GM11168 (cell line): Measurements from ENCODE around the gene ELFN1.

Experiments used
- in situ Hi-C: fragments of 300-500 bp; cut with MboI; formaldehyde crosslinking; loops from one replicate; pipeline ENCODE4 v1.12.0; 2022; ENCODE audit warnings: low sequenced_read_pairs; ENCODE audit not compliant: unreplicated experiment

ELFN1 gene

GRCh38 chr7:1737523-1737922 is 67.4 kb downstream of the ELFN1 start:
- in situ Hi-C loops = no loop called here

DNA sequence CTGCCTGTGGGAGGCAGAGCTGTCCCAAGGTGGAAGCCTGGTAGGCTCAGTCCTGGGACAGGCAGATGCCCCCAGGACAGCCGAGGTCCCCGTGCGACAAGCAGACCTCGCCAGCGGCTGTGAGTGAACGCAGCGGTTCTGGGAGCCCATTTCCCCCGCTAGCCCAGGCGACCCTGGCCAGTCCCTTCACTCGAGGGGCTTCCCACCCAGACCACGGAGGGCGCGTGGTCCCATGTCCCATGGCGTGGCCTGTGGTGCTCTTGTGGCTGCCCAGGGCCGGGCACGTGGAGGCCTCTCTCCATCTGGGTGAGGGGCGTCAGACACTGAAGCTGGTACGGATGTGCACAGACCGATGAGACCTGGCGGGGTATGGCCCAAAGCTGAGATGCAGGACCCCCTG is 67.9 kb downstream of the ELFN1 start:
- in situ Hi-C loops = no loop called here

DNA sequence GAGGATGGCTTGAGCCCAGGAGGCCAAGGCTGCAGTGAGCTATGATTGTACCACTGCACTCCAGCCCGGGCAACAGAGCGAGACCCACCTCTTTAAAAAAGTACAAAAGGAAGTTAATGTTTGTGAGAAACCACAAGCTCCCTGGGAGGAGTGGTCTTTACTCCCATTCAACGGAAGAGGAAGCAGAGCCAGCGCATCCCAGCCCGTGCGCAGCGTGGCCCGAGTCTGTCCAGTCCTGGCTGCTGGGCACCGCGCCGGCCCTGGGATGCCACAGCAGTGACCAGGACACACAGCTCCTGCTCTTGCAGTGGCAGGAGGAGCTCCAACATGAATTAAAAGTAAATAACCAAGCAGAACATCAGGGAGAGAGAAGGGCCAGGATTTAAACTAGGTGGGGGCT is 68.4 kb downstream of the ELFN1 start:
- in situ Hi-C loops = no loop called here

DNA sequence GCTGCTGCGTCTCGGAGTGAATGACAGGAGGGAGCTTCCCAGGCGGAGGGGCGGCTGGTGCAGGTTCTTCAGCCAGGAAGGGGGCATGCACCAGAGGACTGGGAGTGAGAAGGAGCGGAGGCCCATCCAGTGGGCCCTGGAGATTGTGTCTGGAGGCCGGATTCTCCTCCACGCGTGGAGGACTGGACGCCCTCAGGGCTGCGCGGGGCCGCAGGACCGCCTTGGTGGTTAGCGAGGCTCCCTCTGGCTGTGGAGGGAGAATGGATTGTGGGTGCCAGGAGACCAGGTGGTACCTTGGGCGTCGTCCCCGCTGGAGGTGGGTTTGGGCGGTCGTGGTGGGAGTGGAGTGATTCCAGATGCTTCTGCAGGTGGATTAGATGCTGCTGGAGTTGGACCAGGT is 68.9 kb downstream of the ELFN1 start:
- in situ Hi-C loops = no loop called here

DNA sequence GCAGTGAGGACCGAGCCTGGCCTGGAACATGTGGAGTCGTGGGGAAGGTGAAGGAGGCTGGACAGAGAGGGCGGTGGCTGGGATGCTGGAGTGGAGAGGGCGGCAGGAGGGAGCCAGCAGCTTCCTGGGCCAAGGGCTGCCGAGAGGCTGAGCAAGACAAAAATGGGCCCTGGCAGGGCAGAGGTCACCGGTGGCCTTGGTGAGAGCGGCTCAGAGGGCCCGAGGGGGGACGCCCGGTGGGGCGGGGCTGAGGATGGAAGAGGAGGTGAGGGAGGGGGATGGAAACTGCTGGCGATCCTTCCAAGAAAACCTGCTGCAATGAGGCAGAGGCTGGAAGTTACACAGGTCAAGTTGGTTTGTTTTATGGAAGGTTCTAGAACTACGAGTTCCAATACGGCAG is 69.5 kb downstream of the ELFN1 start:
- in situ Hi-C loops = no loop called here

GRCh38 chr7:1740214-1740613 is 70.1 kb downstream of the ELFN1 start:
- in situ Hi-C loops = no loop called here

GRCh38 chr7:1741246-1741645 is 71.2 kb downstream of the ELFN1 start:
- in situ Hi-C loops = no loop called here

DNA sequence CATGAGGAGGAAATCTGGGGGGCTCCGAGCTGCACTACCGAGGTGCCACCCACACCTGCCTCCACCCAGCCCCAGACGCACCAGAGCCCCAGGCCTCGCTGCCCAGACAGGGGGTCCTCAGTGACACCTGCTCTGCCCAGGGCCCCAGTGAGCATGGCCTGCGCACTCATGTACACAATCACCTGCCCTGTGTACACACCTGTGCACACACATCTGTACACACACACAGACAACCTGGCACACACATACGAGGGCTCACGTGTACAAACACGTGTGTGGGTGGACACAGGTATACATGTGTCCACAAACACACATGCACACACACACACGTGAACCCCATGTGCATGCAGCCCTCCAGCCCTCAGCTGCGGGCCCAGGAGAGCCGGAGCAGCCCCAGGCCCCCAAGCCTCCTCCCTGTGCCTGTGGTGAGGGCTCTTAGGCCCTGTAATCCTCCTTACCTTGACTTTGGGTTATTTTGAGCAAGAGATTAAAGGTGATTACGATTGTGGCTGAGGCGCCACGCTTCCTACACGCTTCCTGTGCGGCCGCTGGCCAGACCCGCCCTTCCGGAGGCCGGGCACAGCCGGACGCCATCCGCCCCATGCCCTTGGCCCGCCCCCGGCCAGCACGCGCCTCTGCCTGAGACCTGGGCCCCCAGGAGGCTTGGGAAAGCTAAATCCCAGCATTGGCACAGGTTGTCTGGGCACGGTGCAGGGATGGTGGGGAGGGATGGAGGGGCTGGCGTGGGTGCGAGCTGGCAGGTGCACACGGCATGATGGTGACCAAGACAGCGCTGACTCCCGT is 71.9 kb downstream of the ELFN1 start:
- in situ Hi-C loops = no loop called here

DNA sequence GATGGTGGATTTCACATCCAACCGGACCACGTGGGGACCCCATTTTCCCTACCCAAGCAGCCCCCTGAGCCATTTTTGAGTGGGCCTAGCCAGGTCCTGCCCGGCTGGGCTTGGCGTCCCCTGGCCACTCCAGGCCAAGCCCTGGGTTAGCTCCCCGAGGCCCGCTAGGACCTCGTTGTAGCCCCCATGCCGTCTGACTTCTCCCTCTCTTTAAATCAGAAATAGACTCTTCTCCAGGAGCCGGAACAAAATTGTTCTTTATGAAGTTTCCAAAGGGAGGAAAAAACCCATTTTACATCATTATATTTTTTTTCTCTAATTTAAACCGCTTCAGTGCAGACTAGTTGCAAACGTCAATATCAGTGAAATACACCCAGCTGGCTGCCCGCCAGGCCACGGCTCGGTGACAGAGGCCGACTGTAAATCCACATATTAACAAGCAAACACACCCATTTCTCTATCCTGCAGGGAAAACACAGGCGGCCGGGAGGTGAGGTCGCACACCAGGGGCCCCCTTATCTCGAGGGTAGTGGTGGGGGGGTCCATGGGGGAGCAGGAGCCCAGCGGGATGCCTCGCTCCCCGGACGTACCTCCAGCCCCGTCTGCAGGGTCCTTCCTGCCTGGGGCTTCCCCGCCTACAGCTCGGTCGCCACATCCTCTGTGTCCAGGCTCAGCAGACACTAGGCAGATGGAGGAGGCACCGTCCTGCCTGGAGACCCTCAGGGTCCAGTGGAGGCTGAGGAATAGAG is 72.7 kb downstream of the ELFN1 start:
- in situ Hi-C loops = no loop called here

DNA sequence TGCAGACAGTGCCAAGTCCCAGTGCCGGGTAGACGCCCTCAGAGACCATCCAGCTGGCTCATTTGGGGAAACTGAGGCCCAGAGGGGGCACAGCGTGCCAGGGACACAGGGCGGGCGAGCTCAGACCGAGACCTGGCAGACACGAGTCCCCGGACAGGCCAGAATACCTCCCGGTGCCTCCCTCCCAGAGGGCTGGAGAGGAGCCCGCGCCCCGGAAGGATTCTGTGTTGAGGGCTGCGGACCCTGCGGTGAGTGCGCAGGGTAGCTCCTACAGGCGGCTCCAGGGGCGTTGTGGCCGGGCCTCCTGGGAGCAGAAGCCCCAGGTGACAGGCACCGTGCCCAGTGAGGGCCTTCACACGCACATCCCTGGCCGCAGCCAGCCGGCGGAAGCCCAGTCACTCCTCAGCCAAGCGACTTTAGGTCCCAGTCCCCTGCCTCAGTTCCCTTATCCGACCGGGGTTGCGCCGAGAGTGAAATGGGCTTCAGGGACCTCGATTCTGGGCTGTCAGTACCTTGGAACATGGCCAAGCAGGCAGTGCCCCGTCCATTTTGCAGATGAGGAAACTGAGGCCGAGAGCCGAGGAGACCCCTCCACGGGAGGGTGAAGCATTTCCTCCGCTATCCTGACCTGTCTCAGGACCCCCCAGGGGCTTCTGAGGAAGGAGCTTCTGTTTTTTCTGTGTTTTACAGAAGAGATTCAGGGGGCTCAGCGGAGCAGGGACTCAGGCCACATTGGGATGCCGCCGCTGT is 73.6 kb downstream of the ELFN1 start:
- in situ Hi-C loops = no loop called here

DNA sequence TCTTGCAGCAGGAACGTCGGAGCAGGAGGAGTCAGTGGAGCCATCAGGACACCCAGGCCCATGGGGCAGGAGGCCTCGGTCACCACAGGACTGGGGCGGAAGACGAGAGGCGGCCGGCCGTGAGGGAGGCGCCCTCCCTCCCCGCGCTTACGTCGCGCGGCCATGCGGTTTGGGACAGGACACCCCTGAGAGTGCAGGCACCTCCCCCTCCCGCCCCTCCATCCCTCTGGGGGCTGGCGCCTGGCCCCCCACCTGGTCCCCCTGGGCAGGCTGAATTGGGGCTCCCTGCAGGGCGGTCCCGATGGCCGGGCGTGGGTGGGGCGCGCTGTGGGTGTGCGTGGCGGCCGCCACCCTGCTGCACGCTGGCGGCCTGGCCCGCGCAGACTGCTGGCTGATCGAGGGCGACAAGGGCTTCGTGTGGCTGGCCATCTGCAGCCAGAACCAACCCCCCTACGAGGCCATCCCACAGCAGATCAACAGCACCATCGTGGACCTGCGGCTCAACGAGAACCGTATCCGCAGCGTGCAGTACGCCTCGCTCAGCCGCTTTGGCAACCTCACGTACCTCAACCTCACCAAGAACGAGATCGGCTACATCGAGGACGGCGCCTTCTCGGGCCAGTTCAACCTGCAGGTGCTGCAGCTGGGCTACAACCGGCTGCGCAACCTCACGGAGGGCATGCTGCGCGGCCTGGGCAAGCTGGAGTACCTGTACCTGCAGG is 74.4 kb downstream of the ELFN1 start:
- in situ Hi-C loops = no loop called here

DNA sequence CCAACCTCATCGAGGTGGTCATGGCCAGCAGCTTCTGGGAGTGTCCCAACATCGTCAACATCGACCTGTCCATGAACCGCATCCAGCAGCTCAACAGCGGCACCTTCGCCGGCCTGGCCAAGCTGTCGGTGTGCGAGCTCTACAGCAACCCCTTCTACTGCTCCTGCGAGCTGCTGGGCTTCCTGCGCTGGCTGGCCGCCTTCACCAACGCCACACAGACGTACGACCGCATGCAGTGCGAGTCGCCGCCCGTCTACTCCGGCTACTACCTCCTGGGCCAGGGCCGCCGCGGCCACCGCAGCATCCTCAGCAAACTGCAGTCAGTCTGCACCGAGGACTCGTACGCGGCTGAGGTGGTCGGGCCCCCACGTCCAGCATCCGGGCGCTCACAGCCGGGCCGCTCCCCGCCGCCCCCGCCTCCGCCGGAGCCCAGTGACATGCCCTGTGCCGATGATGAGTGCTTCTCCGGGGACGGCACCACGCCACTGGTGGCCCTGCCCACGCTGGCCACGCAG is 75.0 kb downstream of the ELFN1 start:
- in situ Hi-C loops = no loop called here

DNA sequence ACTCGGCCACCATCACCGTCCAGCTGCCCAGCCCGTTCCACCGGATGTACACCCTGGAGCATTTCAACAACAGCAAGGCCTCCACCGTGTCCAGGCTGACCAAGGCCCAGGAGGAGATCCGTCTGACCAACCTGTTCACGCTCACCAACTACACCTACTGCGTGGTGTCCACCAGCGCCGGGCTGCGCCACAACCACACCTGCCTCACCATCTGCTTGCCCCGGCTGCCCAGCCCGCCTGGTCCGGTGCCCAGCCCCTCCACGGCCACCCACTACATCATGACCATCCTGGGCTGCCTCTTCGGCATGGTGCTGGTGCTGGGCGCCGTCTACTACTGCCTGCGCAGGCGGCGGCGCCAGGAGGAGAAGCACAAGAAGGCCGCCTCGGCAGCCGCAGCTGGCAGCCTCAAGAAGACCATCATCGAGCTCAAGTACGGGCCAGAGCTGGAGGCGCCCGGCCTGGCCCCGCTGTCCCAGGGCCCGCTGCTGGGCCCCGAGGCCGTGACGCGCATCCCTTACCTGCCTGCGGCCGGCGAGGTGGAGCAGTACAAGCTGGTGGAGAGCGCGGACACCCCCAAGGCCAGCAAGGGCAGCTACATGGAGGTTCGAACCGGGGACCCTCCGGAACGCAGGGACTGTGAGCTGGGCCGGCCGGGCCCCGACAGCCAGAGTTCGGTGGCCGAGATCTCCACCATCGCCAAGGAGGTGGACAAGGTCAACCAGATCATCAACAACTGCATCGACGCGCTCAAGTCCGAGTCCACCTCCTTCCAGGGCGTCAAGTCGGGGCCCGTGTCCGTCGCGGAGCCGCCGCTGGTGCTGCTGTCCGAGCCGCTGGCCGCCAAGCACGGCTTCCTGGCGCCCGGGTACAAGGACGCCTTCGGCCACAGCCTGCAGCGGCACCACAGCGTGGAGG is 75.8 kb downstream of the ELFN1 start:
- in situ Hi-C loops = no loop called here

DNA sequence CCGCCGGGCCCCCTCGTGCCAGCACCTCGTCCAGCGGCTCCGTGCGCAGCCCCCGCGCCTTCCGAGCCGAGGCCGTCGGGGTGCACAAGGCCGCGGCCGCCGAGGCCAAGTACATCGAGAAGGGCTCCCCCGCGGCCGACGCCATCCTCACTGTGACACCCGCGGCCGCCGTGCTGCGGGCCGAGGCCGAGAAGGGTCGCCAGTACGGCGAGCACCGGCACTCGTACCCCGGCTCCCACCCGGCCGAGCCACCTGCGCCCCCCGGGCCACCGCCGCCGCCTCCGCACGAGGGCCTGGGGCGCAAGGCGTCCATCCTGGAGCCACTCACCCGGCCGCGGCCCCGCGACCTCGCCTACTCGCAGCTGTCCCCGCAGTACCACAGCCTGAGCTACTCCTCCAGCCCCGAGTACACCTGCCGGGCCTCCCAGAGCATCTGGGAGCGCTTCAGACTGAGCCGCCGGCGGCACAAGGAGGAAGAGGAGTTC is 76.5 kb downstream of the ELFN1 start:
- in situ Hi-C loops = no loop called here

DNA sequence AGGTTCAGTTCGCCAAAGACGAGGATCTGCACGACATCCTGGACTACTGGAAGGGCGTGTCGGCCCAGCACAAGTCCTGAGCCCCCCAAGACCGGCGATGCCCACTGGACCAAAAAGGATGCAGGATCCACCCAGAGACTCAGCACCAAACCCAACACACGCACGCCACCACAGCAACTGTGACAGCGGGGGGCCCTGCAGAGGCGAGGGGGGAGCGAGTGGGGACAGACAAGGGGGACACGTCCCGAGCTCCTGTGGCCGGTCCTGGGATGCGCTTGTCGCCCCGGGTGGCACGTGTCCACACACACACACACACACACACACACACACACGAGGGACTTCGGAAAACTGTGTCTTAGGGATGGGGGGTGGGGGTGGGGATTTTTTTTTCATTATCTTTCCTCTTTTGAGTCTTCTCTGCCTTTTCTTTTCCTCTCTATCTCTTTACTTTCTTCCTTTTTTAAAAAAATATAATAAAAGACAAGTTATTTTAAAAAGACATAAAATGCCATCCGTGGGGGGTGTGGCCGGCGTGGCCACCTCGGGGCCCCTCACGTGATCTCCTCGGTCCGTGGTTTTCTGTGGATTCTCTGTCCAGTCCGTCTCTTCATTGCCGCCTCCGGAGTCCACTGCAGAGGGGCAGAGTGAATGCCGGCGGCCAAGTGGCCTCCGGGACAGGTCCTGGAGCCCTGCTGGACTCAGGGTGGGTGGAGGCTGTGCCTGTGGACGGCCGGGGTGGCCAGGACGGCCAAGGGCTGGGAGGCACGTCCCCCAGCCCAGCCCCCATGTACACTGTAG is 77.1 kb downstream of the ELFN1 start:
- in situ Hi-C loops = no loop called here

DNA sequence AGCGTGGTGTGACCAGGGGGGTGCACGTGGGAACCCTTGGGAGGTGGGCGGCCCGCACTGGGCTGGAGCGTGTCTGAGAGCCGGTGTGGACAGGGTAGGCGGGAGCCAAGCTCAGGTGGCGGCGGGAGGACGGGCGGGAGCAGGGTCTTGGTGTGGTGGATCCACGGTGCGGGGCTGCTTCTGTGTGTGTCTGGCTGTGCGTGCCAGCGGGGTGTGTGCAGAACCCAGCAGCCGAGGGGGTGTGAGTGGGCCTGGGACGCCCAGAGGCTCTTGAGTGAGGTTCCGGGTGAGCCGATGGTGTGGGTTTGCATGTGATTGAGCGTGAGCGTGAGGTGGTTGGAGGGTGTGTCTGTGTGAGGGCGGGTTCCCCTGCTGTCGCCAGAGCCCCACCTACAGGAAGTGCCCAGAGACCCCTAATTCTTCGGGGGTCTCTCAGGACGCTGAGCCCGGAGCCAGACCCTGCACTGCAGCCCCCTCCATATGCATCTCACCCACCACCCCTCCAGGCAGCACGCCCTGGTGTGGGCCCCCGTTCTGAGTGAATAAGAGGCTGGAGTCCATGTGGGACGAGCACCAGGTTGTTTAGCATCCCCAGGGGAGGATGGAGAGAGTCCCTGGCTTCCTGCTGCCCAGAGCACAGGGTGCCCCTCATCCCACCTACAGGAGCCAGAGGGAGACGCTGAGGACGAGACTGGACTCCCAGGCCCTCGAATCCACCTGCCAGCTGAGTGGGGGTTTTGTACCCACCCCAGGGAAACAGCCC is 78.2 kb downstream of the ELFN1 start:
- in situ Hi-C loops = no loop called here

DNA sequence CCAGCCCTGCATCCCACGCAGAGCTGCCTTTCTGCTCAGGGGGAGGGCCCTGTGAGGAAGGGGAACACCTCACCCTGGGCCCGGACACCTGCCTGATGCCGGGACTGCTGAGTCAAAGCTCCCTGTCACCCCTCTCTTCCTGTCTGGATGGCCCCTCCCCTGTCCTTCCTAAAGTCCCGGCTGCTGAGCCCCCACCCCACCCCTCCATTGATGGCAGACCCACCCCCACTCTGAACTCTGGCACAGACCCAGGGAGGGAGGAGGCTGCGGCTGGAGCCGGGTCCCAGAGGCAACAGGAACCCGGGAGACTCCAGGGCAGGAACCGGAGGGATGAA is 78.7 kb downstream of the ELFN1 start:
- in situ Hi-C loops = no loop called here
